HG03442 (cell line): ENCODE results near the gene TMEM141.

Experiments used
- ATAC-seq: cut with Tn5 transposase; IDR thresholded peaks from one replicate; pipeline ENCODE4 v1.9.1; 2021; ENCODE audit warnings: mild to moderate bottlenecking, moderate library complexity; ENCODE audit not compliant: unreplicated experiment

The TMEM141 gene

DNA sequence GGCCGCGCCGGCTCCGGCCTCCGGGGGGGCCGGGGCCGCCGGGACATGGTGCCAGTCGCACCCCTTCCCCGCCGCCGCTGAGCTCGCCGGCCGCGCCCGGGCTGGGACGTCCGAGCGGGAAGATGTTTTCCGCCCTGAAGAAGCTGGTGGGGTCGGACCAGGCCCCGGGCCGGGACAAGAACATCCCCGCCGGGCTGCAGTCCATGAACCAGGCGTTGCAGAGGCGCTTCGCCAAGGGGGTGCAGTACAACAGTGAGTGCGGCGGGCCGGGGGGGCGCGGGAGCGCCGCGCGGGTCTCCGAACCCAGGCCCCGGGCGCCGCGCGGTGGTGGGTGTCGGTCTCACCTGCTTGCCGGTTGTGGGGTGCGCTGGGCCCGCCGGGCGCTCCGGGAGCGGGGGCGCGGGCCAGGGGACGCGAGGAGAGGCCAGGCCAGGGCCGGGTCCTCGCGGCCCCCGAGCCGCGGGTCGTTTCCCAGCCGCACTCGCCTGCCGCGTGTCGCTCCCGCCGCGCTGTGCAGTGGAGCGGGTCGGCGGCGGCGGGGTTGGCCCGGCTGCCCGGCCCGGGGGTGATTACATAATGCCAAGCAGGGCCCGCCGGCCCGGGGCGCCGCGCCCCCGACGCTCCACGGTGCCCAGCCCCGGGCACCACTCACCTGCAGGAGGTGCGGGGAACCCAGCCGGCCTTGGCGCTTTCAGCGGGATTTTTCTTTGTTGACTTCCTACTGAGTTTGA is 17.1 kb downstream of the TMEM141 start:
- peak; percentile 26 for ATAC-seq

DNA sequence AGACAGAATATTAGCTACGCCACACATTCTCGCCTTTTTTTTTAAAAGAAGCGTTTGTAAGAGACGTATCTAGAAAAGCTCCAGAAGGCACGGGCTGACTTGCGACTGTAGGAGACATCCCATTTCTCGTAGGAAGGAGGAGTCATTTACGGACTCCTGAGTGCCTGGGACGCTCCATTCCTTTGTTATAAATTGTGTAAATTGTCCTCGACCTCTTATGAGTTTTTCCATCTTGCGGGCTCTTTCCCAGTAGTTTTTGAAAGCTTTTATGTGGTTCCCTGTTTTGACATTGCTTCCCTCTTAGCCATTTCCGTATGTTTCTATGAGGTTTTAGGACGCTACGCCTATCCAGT is 17.6 kb downstream of the TMEM141 start:
- ATAC-seq: no peak

DNA sequence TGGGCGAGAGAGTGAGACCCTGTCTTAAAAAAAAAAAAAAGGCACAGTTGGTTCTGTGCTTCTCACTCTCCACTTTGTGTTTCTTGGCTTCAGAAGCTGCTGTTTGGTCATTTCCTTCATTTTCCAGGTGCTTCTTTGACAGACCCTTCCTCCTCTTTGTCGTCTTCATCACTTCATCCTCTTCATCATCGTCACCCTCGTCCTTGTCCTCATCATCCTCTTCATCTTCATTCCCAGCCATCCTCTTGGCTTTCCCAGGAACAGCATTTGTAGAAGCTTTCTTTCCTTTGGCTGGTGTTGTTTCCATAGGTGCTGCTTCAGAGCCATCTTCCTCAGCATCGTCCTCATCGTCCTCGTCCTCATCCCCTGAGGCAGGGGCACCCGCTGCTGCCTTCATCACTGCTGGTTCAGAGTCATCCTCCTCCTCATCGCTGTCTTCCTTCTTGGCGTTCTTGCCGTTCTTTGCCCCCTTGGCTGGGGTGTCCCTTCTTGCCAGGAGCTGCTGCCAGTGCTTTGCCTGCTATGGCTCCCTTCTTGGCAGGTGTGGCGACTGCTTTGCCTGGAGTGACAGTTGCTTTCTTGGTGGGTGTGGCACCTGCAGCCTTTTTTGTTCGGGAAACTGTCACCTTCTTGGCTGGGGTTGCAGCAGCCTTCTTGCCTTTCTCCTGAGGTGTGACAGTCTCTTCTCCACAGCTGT is 23.7 kb downstream of the TMEM141 start:
- ATAC-seq: no peak

DNA sequence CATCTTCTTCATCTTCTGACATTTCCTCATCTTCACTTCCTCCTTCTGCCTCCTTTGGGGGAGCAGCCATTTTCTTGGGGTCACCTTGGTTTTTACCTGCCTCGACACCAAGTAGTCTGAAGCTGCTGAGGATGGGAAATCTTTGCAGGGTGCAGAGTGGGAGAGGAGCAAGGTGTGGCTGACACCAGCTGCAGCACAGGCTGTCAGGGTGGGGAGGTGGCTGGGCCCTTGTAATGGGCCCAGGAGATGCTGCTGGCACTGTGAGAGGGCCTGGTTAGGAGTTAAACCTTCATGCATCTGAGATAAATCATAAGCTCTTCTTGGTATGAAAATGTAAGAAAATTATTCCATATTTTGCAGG is 24.3 kb downstream of the TMEM141 start:
- no peak for ATAC-seq

DNA sequence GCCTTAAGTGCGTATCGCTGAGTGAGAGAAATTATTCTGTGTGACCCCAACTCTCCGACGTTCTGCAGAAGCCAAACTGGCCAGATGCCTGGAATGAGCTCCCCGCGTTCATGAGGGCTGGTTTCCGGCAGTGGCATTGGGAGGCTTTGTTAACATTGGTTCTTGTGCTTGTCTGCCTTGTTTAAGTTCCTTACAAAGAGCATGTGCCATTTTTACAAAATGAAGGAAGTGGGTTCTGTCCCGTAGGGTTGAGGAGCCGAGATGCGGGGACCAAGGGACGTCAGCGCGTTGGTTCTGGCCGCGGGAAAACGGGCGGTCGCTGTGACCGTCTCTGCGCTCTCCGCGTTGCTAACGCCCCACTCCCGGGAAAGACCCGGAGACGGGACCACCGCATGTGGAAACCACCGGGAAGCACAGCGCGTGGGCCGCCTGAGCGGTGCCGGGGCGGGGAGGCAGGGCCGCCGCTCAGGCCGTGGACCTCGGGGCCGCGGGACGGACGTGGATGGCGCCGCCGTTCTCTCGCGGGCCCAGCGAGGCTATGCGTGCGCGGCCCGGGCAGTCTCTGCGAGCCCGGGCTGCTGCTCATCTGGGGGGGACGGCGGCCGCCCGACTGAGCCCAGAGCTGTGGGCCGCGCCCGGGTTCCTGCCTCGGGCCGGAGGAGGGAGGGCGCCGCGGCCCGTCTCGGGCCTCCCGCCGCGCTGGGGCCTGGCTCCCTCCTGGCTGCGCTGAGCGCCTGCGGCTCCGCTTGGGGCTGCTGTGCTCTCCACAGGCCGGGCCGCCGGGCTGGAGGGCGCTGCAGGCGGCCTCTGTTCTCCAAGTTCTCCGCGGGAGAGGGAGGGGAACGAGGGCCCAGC is 30.1 kb downstream of the TMEM141 start:
- no peak for ATAC-seq

DNA sequence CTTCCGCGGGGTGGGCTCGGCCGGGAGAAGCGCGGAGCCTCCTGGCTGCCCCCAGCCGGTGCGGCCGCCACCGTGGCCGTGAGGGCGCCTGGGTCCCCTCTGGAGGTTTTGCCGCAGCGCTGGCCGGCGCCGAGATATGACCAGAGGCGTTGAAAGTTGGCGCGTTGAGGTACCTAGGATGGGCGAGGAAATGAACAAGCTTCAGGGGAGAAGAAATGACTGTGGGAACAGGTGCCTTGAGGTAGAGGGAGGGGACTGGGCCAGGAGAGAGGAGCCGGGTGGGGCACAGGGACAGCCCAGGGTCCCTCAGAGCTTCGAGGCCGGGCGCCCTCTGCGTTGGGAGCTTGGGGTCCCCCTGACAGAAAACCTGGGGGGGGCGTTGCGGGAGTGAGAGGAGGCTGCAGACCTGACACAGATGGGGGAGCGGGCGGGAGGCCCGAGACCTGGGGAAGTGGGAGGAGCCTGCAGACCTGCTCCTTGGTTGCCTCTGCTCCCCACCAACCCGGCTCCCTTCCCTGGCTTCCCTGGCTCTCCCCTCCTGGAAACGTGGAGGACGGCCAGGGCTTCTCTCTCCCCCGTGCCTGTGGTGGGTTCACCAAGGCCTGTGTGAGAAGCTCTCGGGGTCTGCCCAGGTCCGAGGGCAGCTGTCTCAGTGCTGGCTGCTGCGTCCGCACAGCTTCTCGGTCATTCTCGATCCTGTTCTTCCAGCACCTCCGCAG is 30.8 kb downstream of the TMEM141 start:
- no peak for ATAC-seq

DNA sequence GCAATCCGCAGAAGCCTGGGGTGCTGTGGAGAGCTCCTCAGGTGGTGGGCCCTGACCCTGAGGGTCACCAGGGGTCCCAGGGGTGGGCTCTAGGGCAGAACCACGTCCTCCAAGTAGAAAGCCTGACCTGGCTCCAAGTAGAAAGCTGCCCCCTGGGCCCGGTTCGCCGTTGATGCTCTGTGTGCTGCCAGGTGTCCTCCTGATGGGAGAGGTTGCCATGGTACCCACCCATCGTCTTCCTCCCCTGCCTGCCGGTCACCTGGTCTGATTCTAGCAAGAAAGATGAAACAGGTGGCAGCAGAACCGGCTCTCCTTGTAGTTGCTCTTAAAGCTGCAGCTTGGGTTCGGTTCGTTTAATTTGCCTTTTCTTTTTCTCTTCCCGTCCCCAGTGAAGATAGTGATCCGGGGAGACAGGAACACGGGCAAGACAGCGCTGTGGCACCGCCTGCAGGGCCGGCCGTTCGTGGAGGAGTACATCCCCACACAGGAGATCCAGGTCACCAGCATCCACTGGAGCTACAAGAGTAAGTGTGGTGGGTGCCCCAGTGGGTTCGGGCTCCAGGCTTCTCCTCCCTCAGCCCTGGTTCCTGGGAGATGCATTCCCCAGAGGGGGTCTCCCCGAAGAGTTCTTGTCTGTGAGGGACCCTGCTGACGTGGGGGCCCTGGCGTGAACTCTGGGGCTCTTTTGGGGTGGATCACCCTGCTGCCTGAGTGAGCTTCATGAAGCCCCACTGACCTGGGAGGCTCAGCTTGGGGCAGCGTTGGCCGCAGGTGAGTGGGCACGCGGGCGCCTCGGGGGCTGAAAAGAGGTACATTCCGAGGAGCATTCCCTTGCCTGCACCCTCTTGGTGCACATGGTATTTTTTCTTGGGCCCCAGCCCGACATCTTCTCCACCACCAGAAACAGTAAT is 32.2 kb downstream of the TMEM141 start:
- ATAC-seq: no peak

DNA sequence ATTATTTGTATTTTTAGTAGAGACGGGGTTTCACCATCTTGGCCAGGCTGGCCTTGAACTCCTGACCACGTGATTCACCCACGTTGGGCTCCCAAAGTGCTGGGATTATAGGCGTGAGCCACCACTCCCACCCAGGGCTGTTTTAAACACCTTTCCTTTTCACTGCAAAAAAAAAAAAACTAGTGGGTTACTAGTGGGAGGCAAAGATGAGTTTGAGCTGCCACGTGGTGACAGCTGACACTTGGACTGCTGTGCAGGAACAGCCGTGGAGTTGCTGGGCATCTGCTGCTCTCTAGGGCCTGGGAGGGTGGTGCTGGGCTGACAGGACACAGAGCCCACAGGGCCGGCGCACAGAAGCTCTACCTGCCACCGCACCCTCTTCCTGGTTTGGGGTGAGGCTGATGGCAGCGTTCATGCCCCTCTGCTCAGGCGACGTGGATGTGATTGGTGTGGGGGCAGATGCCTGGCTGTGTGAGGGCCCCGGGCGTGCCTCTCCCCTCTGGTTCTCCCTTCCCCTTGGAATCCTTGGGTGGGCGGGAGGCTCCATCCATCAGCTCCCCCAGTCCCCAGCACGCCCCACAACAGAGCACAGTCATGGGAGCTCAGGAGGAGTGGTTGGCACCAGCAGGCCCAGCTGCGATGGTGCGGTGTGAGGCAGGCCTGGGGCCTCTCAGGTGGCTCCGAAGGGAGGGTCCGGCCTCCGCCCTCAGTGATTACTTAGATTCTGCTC is 33.5 kb downstream of the TMEM141 start:
- no peak for ATAC-seq

DNA sequence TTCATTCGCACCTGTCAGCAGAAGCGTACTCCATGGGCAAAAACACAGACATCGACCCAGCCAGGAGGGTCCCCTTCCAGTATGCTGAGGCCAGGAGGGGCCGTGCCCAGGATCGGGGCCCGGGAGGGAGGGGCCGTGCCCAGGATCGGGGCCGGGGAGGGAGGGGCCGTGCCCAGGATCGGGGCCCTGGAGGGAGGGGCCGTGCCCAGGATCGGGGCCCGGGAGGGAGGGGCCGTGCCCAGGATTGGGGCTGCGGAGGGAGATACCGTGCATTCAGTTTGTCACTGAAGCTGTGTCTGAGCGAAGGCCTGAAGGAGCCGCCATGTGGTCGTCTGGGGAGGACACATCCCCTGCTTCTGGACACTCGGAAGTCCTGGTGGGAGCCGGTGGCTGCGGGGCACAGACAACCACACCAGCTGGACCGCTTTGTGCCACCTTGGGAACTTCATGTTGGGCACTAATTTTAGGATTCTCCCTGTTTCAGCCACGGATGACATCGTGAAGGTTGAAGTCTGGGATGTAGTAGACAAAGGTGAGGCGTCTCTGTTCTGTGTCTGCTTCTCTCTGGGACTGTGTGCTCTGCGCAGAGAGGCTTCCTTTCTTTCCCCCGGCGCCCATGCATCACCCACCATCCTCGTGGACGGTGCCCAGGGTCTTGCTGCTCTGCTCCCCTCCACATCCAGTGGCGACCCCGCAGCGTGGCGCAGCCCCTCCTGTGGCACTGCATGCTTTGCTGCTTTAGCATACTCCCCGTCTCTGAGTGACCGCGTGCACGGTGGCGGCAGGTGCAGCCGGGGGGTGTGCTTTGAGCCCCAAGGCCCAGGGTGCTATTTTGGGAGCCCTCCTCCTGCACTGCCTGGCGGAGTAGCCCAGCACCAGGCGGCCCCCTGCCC is 34.4 kb downstream of the TMEM141 start:
- no peak for ATAC-seq

DNA sequence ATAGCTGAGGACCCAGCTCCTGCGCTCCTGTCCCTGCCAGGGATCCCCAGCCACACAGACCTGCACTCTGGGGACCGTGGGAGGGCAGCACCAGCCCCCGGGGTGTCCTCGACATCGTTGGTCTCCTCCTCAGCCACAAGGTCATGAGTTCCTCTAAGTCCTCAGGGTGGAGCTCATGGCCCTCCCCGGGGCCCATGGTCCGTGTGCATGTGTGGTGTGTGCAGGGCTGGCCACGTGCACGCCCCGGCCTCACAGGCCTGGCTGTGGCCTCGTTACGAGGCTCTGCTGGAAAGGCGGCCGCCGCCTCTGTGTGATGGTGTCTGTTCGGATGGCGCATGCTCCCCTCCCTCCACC is 35.0 kb downstream of the TMEM141 start:
- no peak for ATAC-seq

DNA sequence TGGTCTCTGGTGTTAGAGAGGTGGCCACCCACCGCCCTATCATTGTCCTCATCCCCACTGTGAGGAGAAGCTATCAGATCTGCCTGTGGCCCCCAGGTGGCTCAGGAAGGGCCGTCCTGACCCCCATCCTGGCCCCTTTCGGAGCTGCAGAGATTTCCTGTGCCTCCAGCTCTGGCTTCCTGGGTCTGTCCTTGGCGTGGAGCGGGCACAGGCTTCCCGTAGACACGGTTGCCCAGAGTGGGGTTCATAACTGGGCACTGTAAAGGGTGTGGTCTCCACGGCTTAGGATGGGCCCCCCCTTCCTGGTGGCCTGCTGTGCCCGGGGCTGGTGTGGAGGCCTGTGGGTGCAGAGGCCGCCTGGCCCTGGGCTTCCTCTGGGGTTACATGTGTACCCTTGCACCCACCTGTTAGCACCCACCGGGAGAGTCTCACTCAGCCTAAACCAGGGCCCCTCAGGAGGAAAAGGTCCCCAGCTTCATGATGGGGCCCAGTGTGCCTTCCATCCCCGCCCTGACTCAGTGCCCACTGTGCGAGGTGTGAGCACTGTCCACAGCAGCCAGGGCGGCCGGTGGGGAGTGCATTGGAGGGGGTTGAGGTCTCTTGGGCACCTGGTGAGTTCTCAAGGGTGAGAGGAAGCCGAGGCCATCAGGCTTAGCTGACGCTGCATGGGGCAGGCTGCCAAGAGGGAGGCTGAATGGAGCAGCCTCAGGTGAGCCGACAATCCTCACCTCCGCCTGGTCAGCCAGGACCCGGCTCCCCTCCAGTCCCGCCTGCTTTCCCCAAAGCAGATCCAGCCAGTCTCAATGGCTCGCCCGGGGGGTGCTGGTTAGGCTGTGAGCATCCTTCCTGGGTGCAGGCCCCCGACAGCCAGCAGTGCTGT is 35.8 kb downstream of the TMEM141 start:
- no peak for ATAC-seq

DNA sequence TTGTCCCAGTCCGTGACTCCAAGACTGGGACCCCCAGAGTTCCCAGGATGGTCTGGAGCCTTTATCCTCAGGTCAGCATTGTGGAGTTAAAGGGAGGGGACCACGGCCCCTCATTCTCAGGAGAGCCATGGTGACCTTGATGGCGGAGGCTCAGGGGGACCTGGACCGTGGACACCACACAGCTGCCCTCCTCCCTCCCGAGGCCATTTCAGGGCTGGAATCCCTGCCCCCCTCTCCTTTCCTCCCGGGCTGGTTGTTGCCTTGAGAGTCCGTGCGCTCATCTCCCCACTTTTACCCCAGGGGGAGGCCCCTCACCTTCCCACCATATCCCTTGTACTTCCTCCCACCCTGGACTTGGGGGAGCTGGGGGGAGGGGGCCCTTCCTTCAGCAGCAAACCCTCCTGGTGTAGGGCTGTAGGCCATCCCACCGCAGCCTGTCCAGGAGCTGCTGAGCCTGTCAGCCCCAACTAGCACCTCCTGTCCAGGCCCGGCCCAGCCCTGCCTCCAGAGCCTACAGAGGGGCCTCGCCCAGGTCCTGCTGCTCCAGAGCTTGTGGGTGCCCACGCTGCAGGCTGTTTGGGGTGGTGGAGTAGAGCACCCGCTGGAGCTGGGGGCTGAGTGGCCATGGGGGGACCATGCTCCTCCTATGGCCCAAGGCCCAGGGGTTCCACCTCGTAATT is 36.8 kb downstream of the TMEM141 start:
- ATAC-seq: no peak

DNA sequence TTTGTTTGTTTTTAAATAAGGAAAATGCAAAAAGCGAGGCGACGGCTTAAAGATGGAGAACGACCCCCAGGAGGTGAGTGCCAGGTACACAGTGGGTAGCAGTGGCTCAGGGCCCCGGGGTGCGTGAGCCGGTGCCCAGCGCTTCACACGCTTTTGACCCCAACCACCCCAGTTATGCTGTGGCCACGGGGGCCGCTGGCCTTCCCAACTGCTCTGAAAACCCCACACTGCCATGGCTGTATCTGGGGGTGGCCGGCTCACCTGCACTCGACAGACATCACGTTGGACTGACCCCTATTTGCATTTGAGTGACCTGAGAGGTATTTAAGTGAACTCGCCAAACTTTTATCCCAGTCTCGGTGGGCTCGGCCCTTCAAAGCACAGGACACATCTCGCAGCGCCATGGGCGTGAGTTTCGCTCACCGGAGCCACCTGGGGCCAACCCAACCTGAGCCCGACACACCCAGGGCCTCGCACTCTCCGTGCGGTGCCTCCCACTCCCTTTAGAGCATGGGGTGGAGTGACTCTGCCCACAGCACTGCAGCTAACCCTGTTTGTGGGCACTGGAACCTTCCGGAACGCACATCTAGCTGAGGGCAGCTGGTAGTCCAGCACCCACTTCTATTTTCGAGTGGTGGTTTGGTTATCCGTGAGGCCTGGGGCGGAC is 37.5 kb downstream of the TMEM141 start:
- no peak for ATAC-seq

DNA sequence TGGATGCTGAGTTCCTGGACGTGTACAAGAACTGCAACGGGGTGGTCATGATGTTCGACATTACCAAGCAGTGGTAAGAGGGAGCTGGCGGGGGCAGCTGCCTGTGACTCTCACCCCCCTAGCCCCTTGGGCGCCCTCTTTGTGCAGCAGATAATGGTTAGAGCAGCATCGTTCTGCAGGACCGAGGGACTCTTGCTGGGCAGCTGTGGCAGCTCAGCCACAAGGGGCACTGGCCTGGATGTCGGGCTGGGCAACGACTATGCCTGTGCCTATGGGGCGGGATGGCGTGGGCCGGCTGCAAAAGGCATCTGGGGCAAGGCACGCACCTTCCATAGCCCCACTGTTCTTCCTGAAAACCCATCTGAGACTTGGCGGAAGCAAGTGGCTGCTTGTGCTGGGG is 38.3 kb downstream of the TMEM141 start:
- no peak for ATAC-seq

DNA sequence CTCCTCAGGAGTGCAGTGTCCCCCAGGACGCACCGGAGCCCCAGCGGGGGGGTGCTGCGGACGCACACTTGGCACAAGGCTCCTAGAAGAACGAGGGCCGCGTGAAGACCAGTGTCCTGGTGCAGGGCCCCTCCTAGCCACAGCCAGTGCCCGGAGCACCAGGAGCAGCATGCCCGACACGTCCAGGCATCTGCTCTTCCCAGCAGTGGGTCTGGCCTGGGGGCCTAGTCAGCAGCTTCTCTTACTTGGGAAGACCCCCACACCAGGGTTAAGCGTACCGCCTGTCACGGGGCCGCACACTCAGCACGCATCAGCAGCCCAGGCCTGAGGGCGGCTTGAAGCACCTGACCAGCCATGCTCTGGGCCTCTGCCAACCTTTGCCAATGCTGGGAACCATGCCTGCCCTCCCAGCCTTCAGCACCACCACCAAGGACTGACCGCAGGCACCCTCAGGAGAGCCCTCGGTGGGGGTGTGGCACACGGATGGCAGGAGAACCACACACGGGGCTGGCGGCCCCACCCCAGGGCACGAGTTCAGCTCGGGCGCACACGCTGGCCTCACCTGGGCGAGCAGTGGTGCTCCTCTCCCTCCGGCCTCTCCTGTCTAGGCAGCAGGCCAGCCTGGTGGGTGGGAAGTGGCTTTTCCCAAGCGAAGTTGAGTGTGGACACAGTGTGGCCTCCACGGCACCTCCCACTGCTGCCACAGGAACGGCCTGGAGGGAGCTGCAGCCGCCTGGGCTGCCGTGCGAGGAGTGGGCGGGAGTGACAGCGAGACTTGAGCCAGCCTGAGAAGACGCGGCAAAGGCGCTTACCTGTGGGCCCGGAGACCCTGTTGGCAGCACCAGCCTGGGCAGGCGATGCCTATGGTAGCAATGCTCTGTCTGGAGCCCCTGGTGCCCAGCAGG is 39.1 kb downstream of the TMEM141 start:
- no peak for ATAC-seq
